ENCODE measurements around the gene SIX1. TPM values are rescaled to one million over a fixed set of nuclear protein-coding genes. Genes with fewer than 3 reads are reported as not detected.

SIX1 gene
- total RNA-seq, 6 donors from 2014 or later, result 0.17 to 8.9 (median 1.8) TPM

DNA sequence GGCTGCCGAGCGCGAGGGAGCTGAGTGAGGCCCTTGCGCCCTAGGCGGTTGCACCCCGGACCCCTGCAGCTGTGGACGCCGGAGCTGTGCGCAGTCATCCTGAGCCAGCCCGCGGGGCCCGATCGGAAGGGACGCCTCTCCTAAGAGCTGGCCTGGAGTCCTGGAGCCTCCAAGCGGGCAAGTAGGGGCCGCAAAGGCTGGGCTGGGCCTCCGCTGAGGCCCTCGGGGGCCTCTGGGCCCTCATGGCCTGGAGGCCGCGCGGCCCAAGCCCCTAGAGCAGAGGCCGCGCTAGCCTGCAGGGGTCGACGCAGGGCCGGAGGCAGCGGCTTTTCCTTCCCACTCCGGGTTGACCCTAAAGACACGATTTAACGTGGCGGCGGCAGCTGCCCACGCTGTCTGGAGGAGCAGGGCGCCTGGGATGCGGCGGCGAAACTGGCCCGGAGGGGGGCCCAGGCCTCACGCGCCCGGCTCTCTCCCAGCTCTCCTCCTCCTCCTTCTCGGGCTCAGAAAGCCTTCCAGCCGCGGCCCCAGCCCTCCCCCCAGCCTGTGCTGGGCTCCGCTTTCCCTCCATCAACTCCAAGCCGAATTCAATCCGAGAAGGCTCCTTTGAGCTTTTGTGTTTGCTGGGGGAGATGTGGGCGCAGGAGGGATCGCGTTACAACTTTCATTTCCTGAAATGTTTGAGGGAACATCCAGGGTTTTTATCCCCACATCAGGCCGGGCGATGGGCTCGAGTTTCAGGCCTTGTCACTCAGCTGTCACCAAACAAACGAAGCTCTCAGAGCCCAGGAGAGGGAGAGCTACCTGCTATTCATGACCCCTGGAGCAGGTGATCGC, 11.6 kb downstream of the SIX1 start:
- Histone ChIP-seq H3K9me3 (no peaks in the 10 kb centered on the region), H3K4me1 (peaks cover 14 to 16% (median 15%) of the 10 kb centered on the region in 4 donors), H3K27me3 (peaks cover 3 to 40% (median 30%) of the 10 kb centered on the region in 4 donors), H3K4me3 (peak overlapping the region in 2 of 4 donors; percentile 26 to 29), H3K36me3 (no peaks in the 10 kb centered on the region), H3K27ac (peak overlapping the region in 1 of 4 donors; percentile 25)
- ATAC-seq (ENCODE audit: low FRiP score in 2 of 2), result peak; percentile 39 to 84
- DNase-seq, result peak in 1 of 2 donors; percentile 85
- 8 to 17% methylated on average over 22 to 28 of the region's 55 CpGs for WGBS, 2 donors
- TF ChIP-seq EP300 (IDR thresholded peaks at IDR 0.05) (no peak), POLR2AphosphoS5 (IDR thresholded peaks at IDR 0.05) (no peak), POLR2A (IDR thresholded peaks at IDR 0.05) (no peak)
- TF ChIP-seq, protein P1, sequence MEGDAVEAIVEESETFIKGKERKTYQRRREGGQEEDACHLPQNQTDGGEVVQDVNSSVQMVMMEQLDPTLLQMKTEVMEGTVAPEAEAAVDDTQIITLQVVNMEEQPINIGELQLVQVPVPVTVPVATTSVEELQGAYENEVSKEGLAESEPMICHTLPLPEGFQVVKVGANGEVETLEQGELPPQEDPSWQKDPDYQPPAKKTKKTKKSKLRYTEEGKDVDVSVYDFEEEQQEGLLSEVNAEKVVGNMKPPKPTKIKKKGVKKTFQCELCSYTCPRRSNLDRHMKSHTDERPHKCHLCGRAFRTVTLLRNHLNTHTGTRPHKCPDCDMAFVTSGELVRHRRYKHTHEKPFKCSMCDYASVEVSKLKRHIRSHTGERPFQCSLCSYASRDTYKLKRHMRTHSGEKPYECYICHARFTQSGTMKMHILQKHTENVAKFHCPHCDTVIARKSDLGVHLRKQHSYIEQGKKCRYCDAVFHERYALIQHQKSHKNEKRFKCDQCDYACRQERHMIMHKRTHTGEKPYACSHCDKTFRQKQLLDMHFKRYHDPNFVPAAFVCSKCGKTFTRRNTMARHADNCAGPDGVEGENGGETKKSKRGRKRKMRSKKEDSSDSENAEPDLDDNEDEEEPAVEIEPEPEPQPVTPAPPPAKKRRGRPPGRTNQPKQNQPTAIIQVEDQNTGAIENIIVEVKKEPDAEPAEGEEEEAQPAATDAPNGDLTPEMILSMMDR (IDR thresholded peaks at IDR 0.05), result no peak

DNA sequence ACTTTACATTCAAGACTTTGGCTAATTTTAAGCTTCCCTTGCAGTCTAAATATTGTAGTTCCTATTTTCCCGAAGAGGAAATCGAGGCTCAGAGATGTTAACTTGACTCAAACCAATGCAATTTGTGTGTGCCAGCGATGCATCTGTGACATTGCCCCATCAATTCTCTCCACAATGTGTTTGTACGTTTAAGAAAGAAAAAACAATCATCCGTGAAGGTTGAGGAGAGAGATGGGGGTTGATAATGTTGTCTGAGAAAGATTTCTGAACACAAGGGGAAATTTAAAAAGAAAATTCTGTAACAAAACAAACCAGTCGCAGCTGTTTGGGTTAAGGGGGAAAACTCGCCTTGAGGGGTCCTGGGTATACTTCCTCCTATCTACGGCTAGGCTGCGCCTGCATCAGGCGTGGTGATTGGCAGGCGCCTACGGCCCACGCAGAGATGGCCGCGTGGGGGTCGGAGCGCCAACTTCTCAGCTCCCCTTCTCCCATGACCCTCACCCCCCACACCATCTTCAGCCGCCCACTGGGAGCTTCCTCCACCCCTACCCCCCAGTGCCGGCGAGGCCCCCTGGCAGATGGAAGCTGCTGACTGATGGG, 12.3 kb downstream of the SIX1 start:
- 33 to 54% methylated on average over 15 to 20 of the region's 20 CpGs for WGBS, 2 donors
- no peak overlapping the region for H3K27ac ChIP-seq
- DNase-seq (no peak), ATAC-seq (ENCODE audit: low FRiP score in 2 of 2) (peak in 1 of 2 donors; percentile 21)
- H3K4me3 ChIP-seq, result peak overlapping the region in 1 of 4 donors; percentile 26
- no peak for TF ChIP-seq POLR2A (IDR thresholded peaks at IDR 0.05)
- no peak for TF ChIP-seq EP300 (IDR thresholded peaks at IDR 0.05)
- no peak for TF ChIP-seq POLR2AphosphoS5 (IDR thresholded peaks at IDR 0.05)
- TF ChIP-seq, protein P1 (IDR thresholded peaks at IDR 0.05), result no peak
- H3K36me3 ChIP-seq, result no peaks in the 10 kb centered on the region
- peaks cover 2 to 33% (median 22%) of the 10 kb centered on the region in 4 donors for H3K27me3 ChIP-seq
- H3K9me3 ChIP-seq, result no peaks in the 10 kb centered on the region
- peaks cover 7 to 11% (median 9%) of the 10 kb centered on the region in 4 donors for H3K4me1 ChIP-seq

DNA sequence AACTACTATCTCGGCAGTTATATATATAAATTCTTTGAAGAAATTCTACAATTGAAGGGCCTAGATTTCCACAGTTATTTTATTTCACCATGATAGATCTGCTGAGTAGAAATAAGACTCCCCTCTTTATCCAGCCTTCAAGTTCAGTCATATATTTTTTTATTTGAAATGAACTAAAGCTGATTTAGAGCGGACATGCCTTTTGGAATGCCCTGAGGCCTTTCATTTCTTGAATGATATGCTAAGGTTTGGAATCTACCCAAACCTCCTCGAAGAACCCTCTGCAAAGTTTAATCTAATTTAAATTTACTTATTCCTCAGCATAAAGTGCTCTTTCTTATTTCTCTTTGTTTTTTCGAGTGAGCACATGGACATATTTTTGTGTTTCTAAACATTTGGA, 15.1 kb downstream of the SIX1 start:
- Histone ChIP-seq H3K4me3 (no peak overlapping the region), H3K9me3 (no peaks in the 10 kb centered on the region), H3K36me3 (no peaks in the 10 kb centered on the region), H3K27ac (no peak overlapping the region), H3K27me3 (peaks cover 0 to 17% (median 9%) of the 10 kb centered on the region in 4 donors), H3K4me1 (peaks cover 7 to 10% (median 9%) of the 10 kb centered on the region in 4 donors)
- 74 to 86% methylated on average over 4 of the region's 4 CpGs for WGBS, 2 donors
- ATAC-seq (ENCODE audit: low FRiP score in 2 of 2), result no peak
- no peak for DNase-seq
- TF ChIP-seq EP300 (IDR thresholded peaks at IDR 0.05) (no peak), POLR2A (IDR thresholded peaks at IDR 0.05) (no peak), POLR2AphosphoS5 (IDR thresholded peaks at IDR 0.05) (no peak)
- TF ChIP-seq, protein P1 (IDR thresholded peaks at IDR 0.05), result no peak

DNA sequence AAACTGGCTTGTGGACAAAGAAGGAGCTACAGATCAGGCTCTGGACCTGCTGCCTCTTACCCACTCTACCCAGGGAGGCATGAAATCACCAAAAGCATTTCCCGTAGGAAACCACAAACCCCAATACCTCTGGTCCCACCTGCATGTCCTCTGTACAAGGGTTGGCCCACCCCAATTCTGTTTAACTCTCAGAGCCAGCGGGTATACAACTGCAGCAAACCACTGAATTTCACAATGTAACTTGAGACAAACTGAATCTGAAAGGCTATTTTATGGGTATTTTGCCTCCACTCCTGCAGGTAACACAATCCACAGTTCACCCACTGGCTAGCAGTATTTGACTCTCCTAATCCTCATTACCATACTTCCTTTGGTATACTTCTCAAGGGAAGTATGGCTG, 16.5 kb downstream of the SIX1 start:
- no peak overlapping the region for H3K4me3 ChIP-seq
- ATAC-seq (ENCODE audit: low FRiP score in 2 of 2) (no peak), DNase-seq (no peak)
- peaks cover 5 to 7% (median 6%) of the 10 kb centered on the region in 4 donors for H3K4me1 ChIP-seq
- no peaks in the 10 kb centered on the region for H3K9me3 ChIP-seq
- WGBS, 2 donors, result 53 to 60% methylated on average over 2 of the region's 2 CpGs
- H3K27ac ChIP-seq, result no peak overlapping the region
- TF ChIP-seq EP300 (IDR thresholded peaks at IDR 0.05) (no peak), POLR2AphosphoS5 (IDR thresholded peaks at IDR 0.05) (no peak), POLR2A (IDR thresholded peaks at IDR 0.05) (no peak)
- TF ChIP-seq, protein P1 (IDR thresholded peaks at IDR 0.05), result no peak
- H3K27me3 ChIP-seq, result peaks cover 0 to 13% (median 5%) of the 10 kb centered on the region in 4 donors
- H3K36me3 ChIP-seq, result no peaks in the 10 kb centered on the region
